Activated T-cell treated with anti-CD3 and anti-CD28 coated beads for 4 hours (primary cell): ENCODE data around the gene POLR2I.
A peak's percentile ranks its signal among the peaks of the same experiment; 100 is the strongest.
"Not testable (repeated sequence)": the region's sequence is repeated elsewhere in the genome, so short reads cannot be mapped to it uniquely, and the experiment has no call there.

Experiments
- DNase-seq: peaks from one replicate; pipeline ENCODE4 v3.0.0-alpha.2; 2020

POLR2I gene

GRCh38 chr19:36131221-36131620, 16.5 kb upstream of the POLR2I start:
- not testable (repeated sequence) for DNase-seq

GRCh38 chr19:36128392-36128736, 13.7 kb upstream of the POLR2I start:
- DNase-seq = no peak

- no peak for DNase-seq
Observed at GRCh38 chr19:36125557-36125956, 10.9 kb upstream of the POLR2I start.

GRCh38 chr19:36121486-36122124, 6.9 kb upstream of the POLR2I start:
- DNase-seq = no peak

- DNase-seq = no peak
Observed at GRCh38 chr19:36120984-36121358, 6.3 kb upstream of the POLR2I start.

- DNase-seq = no peak
Observed at GRCh38 chr19:36120092-36120983, 5.7 kb upstream of the POLR2I start.

GRCh38 chr19:36116344-36116637, 1.6 kb upstream of the POLR2I start:
- no peak for DNase-seq

- DNase-seq = peak; percentile 93
Observed at GRCh38 chr19:36115453-36116343, 1.0 kb upstream of the POLR2I start, which contains the start of gene TBCB. TSS of gene TBCB (plus strand) at chr19:36115468. CDS start at chr19:36115561, 93 bp downstream.

GRCh38 chr19:36113894-36114720, 568 bp downstream of the POLR2I start:
- peak; percentile 9 for DNase-seq

- DNase-seq = no peak
Observed at GRCh38 chr19:36113425-36113824, 1.2 kb downstream of the POLR2I start.

- no peak for DNase-seq
Observed at GRCh38 chr19:36112678-36113077, 2.0 kb downstream of the POLR2I start.

- no peak for DNase-seq
Observed at GRCh38 chr19:36111200-36111539, 3.5 kb downstream of the POLR2I start.

GRCh38 chr19:36110487-36111199, 4.0 kb downstream of the POLR2I start, which contains the start of gene OVOL3:
TSS of gene OVOL3 (plus strand) at chr19:36111143. CDS start at chr19:36111203, 60 bp downstream.
- no peak for DNase-seq

GRCh38 chr19:36108684-36109083, 6.0 kb downstream of the POLR2I start:
- no peak for DNase-seq

GRCh38 chr19:36106991-36107390, 7.7 kb downstream of the POLR2I start:
- no peak for DNase-seq

- DNase-seq = no peak
Observed at GRCh38 chr19:36106441-36106840, 8.2 kb downstream of the POLR2I start.

GRCh38 chr19:36103842-36104552, 10.7 kb downstream of the POLR2I start:
- no peak for DNase-seq

GRCh38 chr19:36103040-36103626, 11.5 kb downstream of the POLR2I start:
- no peak for DNase-seq

- DNase-seq = no peak
Observed at GRCh38 chr19:36101550-36102327, 12.9 kb downstream of the POLR2I start.

GRCh38 chr19:36100476-36100875, 14.2 kb downstream of the POLR2I start:
- DNase-seq = no peak
